HG03469 (cell line): ENCODE data around the gene RNH1.

Experiments
- ATAC-seq: cut with Tn5 transposase; IDR thresholded peaks from one replicate; pipeline ENCODE4 v1.9.1; 2021; ENCODE audit warnings: mild to moderate bottlenecking, moderate library complexity, moderate number of reproducible peaks; ENCODE audit not compliant: unreplicated experiment

The RNH1 gene

DNA sequence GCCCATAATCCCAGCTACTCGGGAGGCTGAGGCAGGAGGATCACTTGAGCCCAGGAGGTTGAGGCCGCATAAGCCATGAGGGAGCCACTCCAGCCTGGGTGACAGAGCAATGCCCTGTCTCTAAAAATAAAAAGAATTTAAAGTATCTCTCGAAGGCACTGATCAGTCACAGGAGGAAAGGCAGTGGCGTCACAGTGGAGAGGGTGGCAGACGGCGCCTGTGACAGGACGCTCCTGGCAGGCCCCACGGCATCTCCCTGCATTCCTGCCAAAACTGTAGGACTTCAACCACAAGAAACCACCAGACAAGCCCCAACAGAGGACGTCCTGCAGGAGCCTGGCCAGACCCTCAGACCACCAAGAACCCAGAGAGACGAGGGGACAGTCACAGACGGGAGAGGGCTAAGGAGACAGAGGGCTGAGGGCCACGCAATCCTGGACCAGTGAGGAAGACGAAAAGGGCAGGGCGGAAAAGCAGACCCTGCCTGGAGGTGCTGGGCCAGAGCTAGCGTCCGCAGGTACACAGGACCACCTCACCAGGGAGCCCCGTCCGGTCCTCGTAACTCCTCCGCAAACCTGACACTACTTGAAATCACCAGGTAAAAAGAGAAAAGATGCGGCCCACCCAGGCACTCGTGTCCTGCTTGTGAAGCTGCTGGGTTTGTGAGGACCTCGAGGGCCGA is 5.9 kb downstream of the RNH1 start:
- no peak for ATAC-seq

DNA sequence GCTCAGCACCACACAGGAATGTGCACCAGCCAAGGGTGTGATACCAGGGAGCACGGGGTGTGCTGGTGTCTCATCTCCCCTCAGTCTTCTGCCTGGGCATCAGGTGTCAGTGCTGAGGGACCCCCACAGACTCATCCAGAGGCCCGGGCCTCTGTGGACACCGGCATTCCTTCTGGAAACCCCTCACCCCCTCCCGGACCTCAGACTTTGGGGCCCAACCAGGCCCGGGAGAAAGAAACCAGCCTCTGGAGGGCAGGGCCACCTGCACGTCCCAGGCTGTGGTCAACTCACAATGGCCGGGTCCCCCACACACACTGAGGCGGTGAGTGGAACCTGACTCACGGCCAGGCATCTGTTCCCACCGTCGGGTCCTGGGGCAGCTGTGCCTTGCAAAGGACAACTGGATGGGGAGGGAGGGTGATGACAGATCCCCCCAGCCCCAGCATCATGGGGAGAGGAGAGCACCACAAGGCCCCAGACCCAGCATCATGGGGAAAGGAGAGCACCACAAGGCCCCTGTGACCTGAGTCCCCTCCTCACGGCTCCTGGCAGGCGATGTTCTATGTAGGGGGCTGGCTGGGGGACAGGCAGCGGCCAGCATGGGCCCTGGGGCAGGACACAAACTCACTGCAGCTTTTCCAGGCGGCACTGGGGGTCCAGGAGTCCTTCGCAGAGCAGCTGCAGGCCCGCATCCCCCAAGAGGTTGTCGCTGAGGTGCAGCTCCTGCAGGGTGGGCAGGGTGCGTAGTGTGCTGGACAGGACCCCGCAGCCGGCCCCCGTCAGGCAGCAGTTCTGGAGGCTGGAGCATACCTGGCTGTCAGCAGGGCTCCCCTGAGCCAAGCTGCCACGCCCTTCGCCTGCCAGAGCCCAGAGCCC is 7.6 kb downstream of the RNH1 start:
- no peak for ATAC-seq

DNA sequence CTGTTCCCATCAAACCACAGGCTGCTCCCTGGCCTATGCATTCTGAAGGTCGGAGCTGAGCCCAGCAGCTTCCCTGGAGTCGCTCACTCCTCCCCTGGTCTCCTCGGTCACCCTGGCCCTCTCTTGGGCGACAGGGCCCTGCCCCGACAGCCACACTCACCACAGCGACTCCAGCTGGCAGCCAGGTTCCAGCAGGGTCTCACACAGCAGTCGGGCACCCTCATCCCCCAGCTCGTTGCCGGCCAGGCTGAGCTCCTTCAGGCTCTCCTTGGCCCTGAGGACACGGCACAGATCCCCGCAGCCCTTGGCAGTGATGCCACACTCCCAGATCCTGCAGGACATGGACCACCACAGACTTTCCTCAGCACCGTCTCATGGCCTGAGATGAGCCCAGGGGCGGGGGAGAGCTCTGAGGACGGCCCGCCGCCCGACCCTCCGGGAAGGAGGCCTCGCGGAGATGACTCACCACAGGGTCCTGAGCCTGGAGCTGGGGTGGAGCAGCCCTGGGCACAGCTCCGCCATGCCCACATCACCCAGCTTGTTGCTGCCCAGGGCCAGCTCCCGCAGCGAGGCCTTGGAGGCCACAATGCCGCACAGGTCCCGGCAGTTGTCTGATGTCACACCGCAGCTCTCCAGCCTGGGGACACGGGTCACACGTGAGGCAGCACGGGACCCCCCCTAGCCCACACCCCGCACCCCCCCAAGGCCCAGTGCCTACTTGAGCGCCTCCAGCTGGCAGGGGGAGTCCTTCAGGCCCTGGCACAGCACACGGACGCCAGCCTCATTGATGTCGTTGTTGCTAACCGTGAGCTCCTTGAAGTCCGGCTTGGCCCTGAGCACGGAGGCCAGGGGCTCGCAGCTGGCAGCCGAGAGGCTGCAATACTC is 8.5 kb downstream of the RNH1 start:
- no peak for ATAC-seq

DNA sequence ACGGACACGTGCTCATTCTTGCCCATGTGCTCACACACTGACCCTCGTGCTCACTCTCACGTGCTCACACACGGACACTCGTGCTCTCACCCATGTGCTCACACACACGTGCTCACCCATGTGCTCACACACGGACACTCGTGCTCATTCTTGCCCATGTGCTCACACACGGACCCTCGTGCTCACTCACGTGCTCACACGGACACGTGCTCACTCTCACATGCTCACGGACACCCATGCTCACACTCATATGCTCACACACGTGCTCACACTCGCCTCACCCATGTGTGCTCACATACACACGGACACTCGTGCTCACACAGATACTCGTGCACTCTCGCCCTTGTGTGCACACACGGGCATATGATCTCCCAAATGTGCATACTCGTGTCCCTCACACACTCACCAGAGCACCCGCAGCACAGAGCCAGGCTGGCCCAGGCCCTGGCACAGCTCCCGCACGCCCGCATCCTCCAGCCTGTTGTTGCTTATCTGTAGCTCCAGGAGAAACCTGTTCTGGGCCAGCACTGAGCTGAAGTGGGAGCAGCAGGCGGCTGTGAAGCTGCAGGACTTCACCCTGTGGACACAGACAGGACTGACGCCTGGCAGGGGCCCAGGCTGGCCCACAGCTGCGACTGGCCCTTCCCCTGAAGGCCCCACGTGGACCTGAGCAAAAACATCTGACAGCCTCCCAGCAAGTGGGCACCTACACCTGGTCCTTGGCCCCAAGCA is 9.3 kb downstream of the RNH1 start:
- ATAC-seq = no peak

DNA sequence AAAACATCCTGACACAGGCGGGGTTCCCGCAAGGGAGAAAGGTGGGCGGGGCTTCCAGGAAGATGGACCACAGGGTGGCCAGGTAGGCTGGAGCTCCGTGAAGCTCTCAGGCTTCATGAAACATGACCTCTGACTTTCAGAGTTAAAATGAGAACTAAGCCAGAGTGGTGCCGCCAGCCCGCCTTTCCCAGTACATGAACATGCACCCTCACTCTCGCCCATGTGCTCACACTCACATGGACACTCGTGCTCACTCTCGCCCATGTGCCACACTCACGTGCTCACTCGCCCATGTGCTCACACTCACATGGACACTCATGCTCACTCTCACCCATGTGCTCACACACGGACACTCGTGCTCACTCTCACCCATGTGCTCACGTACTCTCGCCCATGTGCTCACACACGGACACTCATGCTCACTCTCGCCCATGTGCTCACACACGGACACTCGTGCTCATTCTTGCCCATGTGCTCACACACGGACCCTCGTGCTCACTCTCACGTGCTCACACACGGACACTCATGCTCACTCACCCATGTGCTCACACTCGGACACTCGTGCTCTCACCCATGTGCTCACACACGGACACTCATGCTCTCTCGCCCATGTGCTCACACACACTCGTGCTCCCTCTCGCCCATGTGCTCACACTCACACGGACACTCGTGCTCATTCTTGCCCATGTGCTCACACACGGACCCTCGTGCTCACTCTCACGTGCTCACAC is 10.0 kb downstream of the RNH1 start:
- no peak for ATAC-seq

DNA sequence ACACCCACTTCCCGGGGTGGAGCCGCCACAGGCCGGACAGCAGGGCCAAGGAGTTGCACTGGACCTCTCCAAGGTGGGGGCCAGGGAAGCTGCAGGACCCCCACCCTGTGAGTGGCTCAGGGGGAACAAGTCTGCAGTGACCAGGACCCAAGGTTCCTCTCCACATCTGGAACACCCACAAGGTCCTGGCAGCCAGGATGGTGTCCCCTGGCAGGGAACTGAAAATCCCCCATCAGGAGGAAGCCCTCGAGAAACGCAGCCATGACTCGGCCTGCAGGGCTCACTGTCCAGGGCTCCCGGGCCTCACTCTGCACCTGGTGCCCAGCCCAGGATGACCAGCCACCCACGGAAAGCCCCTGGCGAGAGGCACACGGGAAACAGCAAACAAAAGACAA is 11.5 kb downstream of the RNH1 start:
- no peak for ATAC-seq

DNA sequence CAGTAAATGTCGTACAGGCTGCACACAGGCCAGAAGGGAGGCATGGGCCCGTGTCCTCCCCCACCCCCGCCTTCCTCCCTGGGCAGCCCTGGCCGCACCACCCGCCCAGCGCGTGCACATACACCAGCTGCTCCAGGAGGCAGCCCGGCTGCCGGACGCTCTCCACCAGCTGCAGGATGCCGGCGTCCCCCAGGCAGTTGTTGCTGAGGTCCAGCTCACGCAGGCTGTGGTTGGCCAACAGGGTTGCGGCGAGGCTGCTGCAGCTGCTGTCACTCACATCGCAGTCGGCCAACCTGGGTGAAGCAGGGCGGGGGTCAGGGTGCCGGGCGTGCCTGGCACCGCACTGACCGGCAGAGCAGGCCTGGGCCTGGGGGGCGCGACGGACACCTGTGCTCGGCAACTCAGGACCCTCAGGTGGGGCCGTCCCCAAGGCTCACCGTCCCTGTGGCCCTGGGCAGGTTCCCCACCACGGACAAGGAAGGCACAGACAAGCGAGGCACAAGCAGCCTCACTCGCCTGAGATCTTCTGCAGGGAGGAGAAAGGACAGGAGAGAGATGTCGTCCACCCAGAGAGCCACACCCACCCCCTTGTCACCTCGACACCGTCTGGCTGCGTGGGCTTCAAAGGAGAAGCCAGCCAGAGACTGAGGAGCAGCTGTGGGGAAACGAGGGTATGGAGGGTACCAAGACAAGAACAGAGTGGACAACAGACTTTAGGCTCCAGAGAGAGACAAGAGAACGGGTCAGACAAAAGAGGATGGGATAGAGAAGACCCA is 12.1 kb downstream of the RNH1 start:
- ATAC-seq = no peak

DNA sequence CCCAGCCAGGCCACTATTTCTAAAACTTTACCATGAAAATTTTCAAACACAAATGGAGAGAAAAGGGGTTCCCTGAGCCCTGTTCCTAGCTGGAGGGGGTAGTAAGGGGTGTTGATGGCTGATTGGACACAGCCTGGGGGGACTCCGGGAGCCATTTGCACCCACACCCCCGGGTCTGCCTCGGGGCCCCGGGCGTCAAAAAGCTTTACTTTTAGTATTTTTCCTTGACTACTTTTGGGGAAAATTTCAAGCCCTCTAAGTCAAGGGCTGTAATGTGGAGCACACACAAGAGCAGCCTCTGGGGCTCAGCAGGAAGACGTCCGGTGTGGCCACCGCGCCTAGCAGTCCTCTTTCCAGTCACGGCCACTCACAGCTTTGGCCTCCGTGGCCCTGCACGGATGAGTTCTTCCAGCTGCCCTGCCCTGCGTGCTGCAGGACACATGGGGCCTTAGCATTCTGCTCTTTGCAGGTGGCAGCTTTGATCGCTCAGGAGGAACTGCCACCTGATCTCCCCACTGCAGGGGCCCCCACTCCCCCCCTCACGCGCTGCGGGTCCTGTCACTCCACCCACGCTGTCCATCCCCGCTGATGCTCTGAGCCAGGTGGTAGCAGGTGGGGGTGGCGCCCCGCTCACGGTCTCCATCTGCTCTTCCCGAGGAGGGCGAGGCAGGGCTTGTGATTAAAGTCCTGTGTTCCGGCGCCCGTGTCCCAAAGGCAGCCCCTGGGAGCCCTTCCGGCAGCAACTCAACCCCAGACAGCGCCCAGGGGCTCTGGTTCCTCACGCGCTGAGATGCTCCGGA is 14.4 kb downstream of the RNH1 start:
- ATAC-seq = no peak

DNA sequence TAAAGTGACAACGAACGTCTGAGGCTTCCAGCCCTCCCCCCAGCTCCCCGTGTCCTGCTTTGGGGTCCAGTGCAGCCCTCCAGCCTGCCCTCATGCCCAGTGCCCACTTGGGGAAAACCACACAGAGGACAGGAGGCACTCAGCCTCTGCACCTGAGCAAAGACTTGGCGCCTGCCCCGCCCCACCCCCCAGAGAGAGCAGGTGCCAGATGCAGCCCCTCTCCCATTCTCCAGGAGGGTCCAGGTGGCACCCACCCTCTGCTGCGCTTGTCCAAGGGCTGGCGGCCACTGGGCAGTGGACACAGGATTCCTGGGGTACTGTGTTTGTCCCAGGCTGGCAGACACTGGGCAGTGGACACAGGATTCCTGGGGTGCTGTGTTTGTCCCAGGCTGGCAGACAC is 15.7 kb downstream of the RNH1 start:
- ATAC-seq = no peak

DNA sequence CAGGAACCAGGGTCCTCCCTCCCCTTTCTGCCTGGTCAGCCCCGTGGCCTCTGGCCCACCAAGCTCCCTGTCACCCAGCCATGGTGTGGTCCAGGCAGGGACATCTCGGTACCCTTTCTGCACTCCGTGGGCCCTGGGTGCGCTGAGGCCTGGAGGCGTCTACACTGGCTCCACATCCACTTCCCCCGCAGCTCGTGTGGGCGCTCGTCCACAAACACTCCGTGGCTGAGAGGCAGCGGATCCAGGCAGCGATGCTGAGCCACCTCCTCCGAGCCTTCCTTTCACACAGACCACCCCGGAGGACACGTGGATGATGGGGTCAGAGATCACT is 16.1 kb downstream of the RNH1 start:
- no peak for ATAC-seq

DNA sequence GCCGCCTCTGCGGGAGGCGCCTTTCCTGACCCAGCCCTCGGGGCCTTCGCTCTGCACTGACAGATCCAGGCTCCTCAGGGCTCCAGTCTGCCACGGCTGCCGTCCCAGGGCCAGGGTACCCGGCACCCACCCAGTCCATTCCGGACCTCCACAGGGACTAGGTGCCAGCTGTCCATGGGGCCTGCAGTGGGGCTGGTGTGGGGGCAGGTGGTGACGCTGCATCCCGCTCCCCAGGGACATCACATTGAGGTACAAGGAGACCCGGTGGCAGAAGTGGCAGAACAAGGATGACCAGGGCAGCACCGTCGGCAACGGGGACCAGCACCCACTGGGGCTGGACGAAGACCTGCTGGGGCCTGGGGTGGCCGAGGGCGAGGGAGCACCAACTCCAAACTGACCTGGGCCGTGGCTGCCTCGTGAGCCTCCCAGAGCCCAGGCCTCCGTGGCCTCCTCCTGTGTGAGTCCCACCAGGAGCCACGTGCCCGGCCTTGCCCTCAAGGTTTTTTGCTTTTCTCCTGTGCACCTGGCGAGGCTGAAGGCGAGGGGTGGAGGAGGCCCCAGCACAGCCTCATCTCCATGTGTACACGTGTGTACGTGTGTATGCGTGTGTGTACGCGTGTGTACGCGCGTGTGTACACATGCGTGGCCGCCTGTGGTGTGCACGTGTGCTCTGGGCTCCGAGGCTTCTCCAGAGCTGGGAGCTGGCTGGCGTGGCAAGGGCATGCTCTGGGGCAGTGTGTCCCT is 16.7 kb downstream of the RNH1 start:
- no peak for ATAC-seq

DNA sequence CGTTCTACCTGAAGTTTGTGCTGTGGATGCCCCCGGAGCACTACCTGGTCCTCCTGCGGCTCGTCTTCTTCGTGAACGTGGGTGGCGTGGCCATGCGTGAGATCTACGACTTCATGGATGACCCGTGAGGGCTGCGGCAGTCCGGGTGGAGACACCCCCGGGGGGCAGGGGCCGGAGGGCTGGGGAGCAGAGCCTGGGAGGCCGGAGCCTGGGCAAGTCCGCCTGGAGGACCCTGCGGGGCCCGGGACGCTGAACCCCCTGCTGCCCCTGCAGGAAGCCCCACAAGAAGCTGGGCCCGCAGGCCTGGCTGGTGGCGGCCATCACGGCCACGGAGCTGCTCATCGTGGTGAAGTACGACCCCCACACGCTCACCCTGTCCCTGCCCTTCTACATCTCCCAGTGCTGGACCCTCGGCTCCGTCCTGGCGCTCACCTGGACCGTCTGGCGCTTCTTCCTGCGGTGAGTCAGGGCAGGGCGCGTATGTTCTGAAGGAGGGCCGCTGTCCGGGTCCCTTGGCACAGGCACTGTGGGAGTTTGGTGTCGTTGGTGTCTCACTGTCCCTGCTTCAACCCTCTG is 17.3 kb downstream of the RNH1 start:
- ATAC-seq = no peak

DNA sequence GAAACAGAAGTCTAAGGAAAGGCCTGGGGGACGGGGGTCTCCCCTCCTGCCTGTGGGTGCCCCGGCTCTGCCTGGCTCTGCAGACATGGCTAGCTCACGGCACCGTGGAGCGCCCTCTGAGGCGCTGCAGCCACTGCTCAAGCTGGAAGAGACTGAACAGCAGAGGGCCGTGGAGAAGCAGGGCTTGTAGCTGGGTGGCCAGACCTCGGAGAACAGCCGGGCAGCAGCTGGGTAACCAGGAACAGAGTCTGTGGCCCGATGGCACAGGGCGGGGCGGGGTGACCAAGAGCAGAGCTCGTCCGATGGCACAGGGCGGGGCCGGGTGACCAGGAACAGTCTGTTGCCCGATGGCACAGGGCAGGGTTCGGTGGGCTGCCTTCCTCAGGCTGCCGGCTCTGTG is 18.1 kb downstream of the RNH1 start:
- no peak for ATAC-seq

DNA sequence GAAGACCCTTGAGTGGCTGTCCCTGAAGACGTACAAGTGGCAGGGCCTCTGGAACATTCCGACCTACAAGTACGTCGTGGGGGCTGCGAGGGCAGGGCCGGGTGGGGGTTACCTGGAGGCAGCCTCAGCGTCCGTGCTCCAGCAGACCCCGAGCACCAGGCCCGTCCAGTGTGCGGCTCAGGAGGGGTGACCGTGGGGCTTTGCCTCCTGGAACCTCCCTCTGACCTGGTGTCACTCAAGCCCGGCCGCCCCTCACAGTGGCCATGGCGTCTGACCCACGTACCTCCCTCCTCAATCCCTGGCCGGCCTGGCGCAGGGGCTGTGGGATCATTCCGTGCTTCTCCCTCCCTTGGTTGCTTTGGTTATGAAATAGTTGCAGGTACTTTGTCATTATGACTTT is 18.5 kb downstream of the RNH1 start:
- no peak for ATAC-seq

DNA sequence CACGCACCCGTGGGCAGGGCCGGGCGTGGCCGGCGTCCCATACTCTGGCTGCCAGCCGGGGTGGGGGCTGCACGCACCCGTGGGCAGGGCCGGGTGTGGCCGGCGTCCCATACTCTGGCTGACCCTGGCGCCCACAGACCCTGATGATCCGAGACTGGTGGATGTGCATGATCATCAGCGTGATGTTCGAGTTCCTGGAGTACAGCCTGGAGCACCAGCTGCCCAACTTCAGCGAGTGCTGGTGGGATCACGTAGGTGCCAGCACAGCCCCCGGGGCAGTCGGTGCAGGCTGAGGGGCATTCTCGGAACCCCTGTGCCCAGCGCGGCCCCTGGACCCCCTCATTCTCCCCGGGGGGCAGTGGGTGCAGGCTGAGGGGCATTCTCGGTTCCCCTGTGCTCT is 19.0 kb downstream of the RNH1 start:
- ATAC-seq = no peak

DNA sequence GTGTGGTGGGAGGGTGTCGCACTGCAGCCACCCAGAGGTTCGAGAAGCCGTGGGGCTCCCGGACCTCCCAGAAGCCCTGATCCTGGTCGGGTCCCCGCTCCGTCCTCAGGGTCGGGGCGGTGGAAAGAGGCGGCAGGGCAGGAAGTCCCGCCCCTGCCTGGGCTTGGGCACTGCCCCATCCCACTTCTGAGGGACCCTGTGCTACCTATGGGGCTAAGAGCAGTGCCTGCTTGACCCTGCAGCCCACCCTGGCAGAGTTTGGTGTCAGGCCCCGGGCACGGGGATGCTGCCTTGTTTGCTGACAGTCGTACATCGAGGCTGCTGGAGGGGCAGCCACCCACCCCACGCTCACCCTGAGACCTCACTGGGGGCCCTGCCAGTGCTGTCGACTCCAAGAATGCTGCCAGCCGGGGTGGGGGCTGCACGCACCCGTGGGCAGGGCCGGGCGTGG is 19.4 kb downstream of the RNH1 start:
- no peak for ATAC-seq

DNA sequence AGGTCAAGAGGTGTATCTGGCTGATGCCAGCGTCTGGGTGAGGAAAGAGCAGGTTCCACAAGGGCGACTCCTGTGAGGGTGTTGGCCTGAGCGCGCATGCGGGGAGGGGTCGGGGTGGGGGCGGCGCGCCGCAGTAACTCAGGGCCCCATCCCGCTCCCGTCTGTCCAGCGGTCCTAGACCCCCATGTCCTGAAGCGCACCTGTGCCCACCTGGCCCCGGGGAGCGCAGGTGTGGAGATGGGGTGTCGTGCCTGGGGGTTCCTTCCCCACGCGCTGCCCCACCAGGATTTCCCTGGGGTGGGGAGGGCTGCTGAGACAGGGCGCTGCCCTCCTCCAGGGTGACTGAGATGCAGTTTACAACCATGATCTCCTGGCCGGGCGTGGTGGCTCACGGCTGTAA is 20.9 kb downstream of the RNH1 start:
- no peak for ATAC-seq

DNA sequence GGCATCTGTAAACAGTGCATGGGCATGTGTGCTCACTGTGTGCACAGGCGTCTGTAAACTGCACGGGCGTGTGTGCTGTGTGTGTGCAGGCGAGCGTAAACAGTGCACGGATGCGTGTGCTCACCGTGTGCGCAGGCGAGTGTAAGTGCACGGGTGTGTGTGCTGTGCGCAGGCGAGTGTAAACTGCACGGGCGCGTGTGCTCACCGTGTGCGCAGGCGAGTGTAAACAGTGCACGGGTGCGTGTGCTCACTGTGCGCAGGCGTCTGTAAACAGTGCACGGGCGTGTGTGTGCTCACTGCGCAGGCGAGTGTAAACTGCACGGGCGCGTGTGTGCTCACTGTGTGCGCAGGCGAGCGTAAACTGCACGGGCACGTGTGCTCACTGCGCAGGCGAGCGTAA is 22.4 kb downstream of the RNH1 start:
- ATAC-seq = no peak
